Dermis lymphatic vessel endothelial cell (primary cell): ENCODE results near the gene FAM83B. TPM values are rescaled to one million over a fixed set of nuclear protein-coding genes. Genes with fewer than 3 reads are reported as not detected.

Experiments used
- total RNA-seq: library from RNA; depleted of rRNA; stranded (reverse); fragments of >200 nt; gene quantifications from 2 replicates; pipeline ENCODE4 v1.2.1, GENCODE V29; 2014

Gene FAM83B, protein sequence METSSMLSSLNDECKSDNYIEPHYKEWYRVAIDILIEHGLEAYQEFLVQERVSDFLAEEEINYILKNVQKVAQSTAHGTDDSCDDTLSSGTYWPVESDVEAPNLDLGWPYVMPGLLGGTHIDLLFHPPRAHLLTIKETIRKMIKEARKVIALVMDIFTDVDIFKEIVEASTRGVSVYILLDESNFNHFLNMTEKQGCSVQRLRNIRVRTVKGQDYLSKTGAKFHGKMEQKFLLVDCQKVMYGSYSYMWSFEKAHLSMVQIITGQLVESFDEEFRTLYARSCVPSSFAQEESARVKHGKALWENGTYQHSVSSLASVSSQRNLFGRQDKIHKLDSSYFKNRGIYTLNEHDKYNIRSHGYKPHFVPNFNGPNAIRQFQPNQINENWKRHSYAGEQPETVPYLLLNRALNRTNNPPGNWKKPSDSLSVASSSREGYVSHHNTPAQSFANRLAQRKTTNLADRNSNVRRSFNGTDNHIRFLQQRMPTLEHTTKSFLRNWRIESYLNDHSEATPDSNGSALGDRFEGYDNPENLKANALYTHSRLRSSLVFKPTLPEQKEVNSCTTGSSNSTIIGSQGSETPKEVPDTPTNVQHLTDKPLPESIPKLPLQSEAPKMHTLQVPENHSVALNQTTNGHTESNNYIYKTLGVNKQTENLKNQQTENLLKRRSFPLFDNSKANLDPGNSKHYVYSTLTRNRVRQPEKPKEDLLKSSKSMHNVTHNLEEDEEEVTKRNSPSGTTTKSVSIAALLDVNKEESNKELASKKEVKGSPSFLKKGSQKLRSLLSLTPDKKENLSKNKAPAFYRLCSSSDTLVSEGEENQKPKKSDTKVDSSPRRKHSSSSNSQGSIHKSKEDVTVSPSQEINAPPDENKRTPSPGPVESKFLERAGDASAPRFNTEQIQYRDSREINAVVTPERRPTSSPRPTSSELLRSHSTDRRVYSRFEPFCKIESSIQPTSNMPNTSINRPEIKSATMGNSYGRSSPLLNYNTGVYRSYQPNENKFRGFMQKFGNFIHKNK
- total RNA-seq = not detected in 2 replicates

DNA sequence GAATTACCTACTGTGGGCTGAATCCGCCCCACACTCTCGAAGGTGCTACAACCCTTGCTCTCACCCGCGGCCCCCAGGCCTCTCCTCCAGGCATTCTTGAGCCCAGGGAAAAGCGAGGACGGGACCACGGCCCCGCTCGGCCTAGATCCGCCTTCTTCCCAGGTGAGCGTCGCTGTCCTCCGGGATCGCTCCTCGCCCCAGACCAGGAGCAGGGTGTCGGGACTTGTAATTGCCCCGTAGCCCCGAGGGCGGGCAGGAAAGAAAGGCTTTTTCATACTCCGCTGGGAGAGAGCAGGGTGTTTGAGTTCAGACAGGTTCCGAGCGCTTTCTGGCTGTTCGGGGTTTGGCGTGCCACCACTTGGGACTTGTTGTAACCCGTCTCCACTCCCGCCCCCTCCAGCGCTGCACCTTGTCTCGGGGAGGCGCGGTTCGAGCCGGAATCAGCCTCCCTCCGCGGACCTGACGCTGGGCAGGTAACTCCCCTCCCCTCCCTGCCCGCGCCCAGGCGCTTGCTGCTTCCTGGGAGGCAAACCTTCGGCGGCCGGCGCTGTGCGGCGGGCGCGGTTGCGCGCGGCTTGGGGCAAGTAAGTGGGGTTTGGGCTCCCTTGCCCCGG, at the start of gene FAM83B:
Gene FAM83B (plus strand): TSS at position 529 of the 614 bp plus-strand sequence. CDS start 23,476 bp downstream, outside the sequence.

